Natural killer cell treated with Interleukin-12 subunit alpha and Interleukin-12 subunit beta and Interleukin-15 and Interleukin-18, amount 100 ng/mL, for 72 hours (primary cell): ENCODE results near the gene LYSMD1. TPM values are rescaled to one million over a fixed set of nuclear protein-coding genes. Genes with fewer than 3 reads are reported as not detected.

Experiments
- ATAC-seq, 2 donors: fragments of 150-1000 bp; cut with Tn5 transposase in 1 of 2; sonication (Bioruptor Pico), chemical (Tn5 transposase) in 1 of 2; 2 replicates each; pipeline ENCODE4 v1.10.0; 2021
- DNase-seq: peaks from one replicate; pipeline ENCODE4 v3.0.0; 2022; ENCODE audit warnings: low spot score
- H3K27ac Mint-ChIP-seq, 2 donors: 1 replicate in 1 of 2; 2 replicates in 1 of 2; pipeline ENCODE4 v1.8.0; 2022; ENCODE audit warnings: mixed read lengths in 2 of 2, mild to moderate bottlenecking in 1 of 2, moderate library complexity in 1 of 2
- H3K27me3 Mint-ChIP-seq, 2 donors: 1 replicate in 1 of 2; 2 replicates in 1 of 2; pipeline ENCODE4 v1.8.0; 2022; ENCODE audit warnings: mixed read lengths in 2 of 2
- H3K36me3 Mint-ChIP-seq: one replicate; pipeline ENCODE4 v1.8.0; 2022; ENCODE audit warnings: mixed read lengths
- H3K4me1 Mint-ChIP-seq, 2 donors: 1 replicate in 1 of 2; 2 replicates in 1 of 2; pipeline ENCODE4 v1.8.0; 2022; ENCODE audit warnings: low read depth in 2 of 2, mixed read lengths in 2 of 2, mild to moderate bottlenecking in 1 of 2
- H3K4me3 Mint-ChIP-seq: one replicate; pipeline ENCODE4 v1.8.0; 2022; ENCODE audit warnings: mixed read lengths
- H3K9me3 Mint-ChIP-seq: 2 replicates; pipeline ENCODE4 v1.8.0; 2022; ENCODE audit warnings: mixed read lengths
- total RNA-seq, 2 donors: library from RNA; stranded (reverse); gene quantifications; one replicate each; pipeline ENCODE4 v1.2.3, GENCODE V29; 2022

The LYSMD1 gene
- total RNA-seq, 2 donors from 2014 or later: 5.0 to 6.3 TPM

DNA sequence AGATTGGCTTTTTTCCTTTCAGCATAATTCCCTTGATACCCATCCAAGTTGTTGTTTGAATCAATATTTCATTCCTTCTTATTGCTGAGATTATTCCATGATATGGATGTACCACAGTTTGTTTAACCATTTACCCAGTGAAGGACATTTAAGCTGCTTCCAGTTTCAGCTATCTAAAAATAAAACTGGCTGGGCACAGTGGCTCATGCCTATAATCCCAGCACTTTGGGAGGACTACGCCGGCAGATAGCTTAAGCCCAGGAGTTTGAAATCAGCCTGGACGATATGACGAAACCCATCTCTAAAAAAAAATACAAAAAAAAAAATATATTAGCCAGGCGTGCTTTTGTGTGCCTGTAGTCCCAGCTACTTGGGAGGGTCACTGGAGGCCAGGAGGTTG, 51.8 kb downstream of the LYSMD1 start:
- Mint-ChIP-seq H3K4me3 (no peak overlapping the region), H3K4me1 (no peaks in the 10 kb centered on the region), H3K27ac (no peak overlapping the region), H3K9me3 (no peaks in the 10 kb centered on the region), H3K27me3 (no peaks in the 10 kb centered on the region), H3K36me3 (peaks cover 5% of the 10 kb centered on the region)
- DNase-seq: no peak
- no peak for ATAC-seq

Other genes with a start within 250 kb of the LYSMD1 start
- 10 to 100 TPM; 57.8 to 73.6 TPM for gene SETDB1, start 239.5 kb downstream of the LYSMD1 start, total RNA-seq
- 100 to 1,000 TPM; 170 to 211 TPM for gene CERS2, start 191.1 kb downstream of the LYSMD1 start, total RNA-seq
- not detected for gene ANXA9, start 183.6 kb downstream of the LYSMD1 start, total RNA-seq
- gene MINDY1, start 159.0 kb downstream of the LYSMD1 start, total RNA-seq: 10 to 100 TPM; 17.1 to 39.0 TPM
- gene PRUNE1, start 157.5 kb downstream of the LYSMD1 start, total RNA-seq: 10 to 100 TPM; 12.7 to 13.1 TPM
- gene BNIPL, start 129.3 kb downstream of the LYSMD1 start, total RNA-seq: 1 to 10 TPM; 1.4 to 3.8 TPM
- 1 to 10 TPM in 1 of 2 donors, under 1 TPM in 1; 0.95 to 1.1 TPM for gene C1orf56, start 118.2 kb downstream of the LYSMD1 start, total RNA-seq
- 100 to 1,000 TPM; 213 to 481 TPM for gene CDC42SE1, start 106.3 kb downstream of the LYSMD1 start, total RNA-seq
- gene MLLT11, start 105.5 kb downstream of the LYSMD1 start, total RNA-seq: 1 to 10 TPM; 4.5 to 8.5 TPM
- gene GABPB2, start 95.1 kb downstream of the LYSMD1 start, total RNA-seq: 10 to 100 TPM; 22.2 to 23.8 TPM
- 1 to 10 TPM in 1 of 2 donors, under 1 TPM in 1; 0.90 to 2.9 TPM for gene SEMA6C, start 19.3 kb downstream of the LYSMD1 start, total RNA-seq
- 10 to 100 TPM; 10.2 to 16.8 TPM for gene TNFAIP8L2, start 9.3 kb downstream of the LYSMD1 start, total RNA-seq
- gene SCNM1, start 242 bp upstream of the LYSMD1 start, total RNA-seq: 10 to 100 TPM; 55.2 to 63.2 TPM
- 1 to 10 TPM; 1.2 to 5.3 TPM for gene TMOD4, start 10.1 kb upstream of the LYSMD1 start, total RNA-seq
- gene VPS72, start 24.3 kb upstream of the LYSMD1 start, total RNA-seq: 10 to 100 TPM; 33.1 to 74.4 TPM
- 100 to 1,000 TPM in 1 of 2 donors, 10 to 100 TPM in 1; 93.8 to 116 TPM for gene PIP5K1A, start 32.6 kb upstream of the LYSMD1 start, total RNA-seq
- 100 to 1,000 TPM; 193 to 235 TPM for gene PSMD4, start 88.8 kb upstream of the LYSMD1 start, total RNA-seq
- 10 to 100 TPM; 29.1 to 31.2 TPM for gene ZNF687, start 116.4 kb upstream of the LYSMD1 start, total RNA-seq
- 10 to 100 TPM; 69.9 to 82.3 TPM for gene PI4KB, start 161.5 kb upstream of the LYSMD1 start, total RNA-seq
- gene RFX5, start 181.3 kb upstream of the LYSMD1 start, total RNA-seq: 10 to 100 TPM; 40.3 to 95.4 TPM
- gene SELENBP1, start 206.8 kb upstream of the LYSMD1 start, total RNA-seq: not detected
- gene PSMB4, start 233.7 kb upstream of the LYSMD1 start, total RNA-seq: 100 to 1,000 TPM; 375 to 427 TPM